ENCODE data around the gene FGF12. TPM values are rescaled to one million over a fixed set of nuclear protein-coding genes. Genes with fewer than 3 reads are reported as not detected.

Gene FGF12
- polyA plus RNA-seq, 1 of the 3 experiments (the other 2 are of a cell fraction): 0.30 TPM

GRCh38 chr3:192639987-192640386, 87.4 kb downstream of the FGF12 start (continued):
- TF ChIP-seq, protein P1, sequence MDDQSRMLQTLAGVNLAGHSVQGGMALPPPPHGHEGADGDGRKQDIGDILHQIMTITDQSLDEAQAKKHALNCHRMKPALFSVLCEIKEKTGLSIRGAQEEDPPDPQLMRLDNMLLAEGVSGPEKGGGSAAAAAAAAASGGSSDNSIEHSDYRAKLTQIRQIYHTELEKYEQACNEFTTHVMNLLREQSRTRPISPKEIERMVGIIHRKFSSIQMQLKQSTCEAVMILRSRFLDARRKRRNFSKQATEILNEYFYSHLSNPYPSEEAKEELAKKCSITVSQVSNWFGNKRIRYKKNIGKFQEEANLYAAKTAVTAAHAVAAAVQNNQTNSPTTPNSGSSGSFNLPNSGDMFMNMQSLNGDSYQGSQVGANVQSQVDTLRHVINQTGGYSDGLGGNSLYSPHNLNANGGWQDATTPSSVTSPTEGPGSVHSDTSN (IDR thresholded peaks at IDR 0.05): no peak
- TF ChIP-seq TEAD4 (IDR thresholded peaks at IDR 0.05; ENCODE audit: borderline replicate concordance, insufficient read depth): no peak
- TF ChIP-seq, protein P2, sequence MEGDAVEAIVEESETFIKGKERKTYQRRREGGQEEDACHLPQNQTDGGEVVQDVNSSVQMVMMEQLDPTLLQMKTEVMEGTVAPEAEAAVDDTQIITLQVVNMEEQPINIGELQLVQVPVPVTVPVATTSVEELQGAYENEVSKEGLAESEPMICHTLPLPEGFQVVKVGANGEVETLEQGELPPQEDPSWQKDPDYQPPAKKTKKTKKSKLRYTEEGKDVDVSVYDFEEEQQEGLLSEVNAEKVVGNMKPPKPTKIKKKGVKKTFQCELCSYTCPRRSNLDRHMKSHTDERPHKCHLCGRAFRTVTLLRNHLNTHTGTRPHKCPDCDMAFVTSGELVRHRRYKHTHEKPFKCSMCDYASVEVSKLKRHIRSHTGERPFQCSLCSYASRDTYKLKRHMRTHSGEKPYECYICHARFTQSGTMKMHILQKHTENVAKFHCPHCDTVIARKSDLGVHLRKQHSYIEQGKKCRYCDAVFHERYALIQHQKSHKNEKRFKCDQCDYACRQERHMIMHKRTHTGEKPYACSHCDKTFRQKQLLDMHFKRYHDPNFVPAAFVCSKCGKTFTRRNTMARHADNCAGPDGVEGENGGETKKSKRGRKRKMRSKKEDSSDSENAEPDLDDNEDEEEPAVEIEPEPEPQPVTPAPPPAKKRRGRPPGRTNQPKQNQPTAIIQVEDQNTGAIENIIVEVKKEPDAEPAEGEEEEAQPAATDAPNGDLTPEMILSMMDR (IDR thresholded peaks at IDR 0.05): no peak
- TF ChIP-seq GATA2 (CRISPR knock-in tag; IDR thresholded peaks at IDR 0.05): no peak
- TF ChIP-seq POLR2AphosphoS5 (IDR thresholded peaks at IDR 0.05; ENCODE audit: low read depth, low read length): no peak
- TF ChIP-seq FOSL2 (IDR thresholded peaks at IDR 0.05; ENCODE audit: borderline replicate concordance, low read depth): no peak

GRCh38 chr3:192637803-192638202, 89.5 kb downstream of the FGF12 start:
- H3K36me3 ChIP-seq (replicated peaks in 1 of 2; ENCODE audit: control insufficient read depth in 1 of 2, insufficient read depth in 2 of 2, low read length in 1 of 2): no peaks in the 10 kb centered on the region
- no peak overlapping the region for H3K9ac ChIP-seq
- H3K4me2 ChIP-seq: no peak overlapping the region
- TF ChIP-seq, protein P3, sequence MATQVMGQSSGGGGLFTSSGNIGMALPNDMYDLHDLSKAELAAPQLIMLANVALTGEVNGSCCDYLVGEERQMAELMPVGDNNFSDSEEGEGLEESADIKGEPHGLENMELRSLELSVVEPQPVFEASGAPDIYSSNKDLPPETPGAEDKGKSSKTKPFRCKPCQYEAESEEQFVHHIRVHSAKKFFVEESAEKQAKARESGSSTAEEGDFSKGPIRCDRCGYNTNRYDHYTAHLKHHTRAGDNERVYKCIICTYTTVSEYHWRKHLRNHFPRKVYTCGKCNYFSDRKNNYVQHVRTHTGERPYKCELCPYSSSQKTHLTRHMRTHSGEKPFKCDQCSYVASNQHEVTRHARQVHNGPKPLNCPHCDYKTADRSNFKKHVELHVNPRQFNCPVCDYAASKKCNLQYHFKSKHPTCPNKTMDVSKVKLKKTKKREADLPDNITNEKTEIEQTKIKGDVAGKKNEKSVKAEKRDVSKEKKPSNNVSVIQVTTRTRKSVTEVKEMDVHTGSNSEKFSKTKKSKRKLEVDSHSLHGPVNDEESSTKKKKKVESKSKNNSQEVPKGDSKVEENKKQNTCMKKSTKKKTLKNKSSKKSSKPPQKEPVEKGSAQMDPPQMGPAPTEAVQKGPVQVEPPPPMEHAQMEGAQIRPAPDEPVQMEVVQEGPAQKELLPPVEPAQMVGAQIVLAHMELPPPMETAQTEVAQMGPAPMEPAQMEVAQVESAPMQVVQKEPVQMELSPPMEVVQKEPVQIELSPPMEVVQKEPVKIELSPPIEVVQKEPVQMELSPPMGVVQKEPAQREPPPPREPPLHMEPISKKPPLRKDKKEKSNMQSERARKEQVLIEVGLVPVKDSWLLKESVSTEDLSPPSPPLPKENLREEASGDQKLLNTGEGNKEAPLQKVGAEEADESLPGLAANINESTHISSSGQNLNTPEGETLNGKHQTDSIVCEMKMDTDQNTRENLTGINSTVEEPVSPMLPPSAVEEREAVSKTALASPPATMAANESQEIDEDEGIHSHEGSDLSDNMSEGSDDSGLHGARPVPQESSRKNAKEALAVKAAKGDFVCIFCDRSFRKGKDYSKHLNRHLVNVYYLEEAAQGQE (IDR thresholded peaks at IDR 0.05; ENCODE audit: low read depth, low read length): no peak
- TF ChIP-seq TCF12 (IDR thresholded peaks at IDR 0.05): no peak
- no peak for TF ChIP-seq JUND (IDR thresholded peaks at IDR 0.05)
- TF ChIP-seq RAD21 (IDR thresholded peaks at IDR 0.05; ENCODE audit: low read length): no peak
- no peak for TF ChIP-seq FOXM1 (IDR thresholded peaks at IDR 0.05; ENCODE audit: low read depth)
- TF ChIP-seq SIN3A (IDR thresholded peaks at IDR 0.05; ENCODE audit: borderline replicate concordance, low read depth, low read length): no peak
- no peak for TF ChIP-seq FOXJ3 (CRISPR knock-in tag; IDR thresholded peaks at IDR 0.05)
- no peak for TF ChIP-seq TAF1 (IDR thresholded peaks at IDR 0.05; ENCODE audit: borderline replicate concordance, low read depth, low read length)
- TF ChIP-seq MXI1 (IDR thresholded peaks at IDR 0.05; ENCODE audit: low read depth, low read length): no peak
- TF ChIP-seq, protein P1 (IDR thresholded peaks at IDR 0.05): no peak
- no peak for TF ChIP-seq GATA2 (CRISPR knock-in tag; IDR thresholded peaks at IDR 0.05)
- TF ChIP-seq FOSL2 (IDR thresholded peaks at IDR 0.05; ENCODE audit: borderline replicate concordance, low read depth): no peak
- no peak for TF ChIP-seq IRF3 (IDR thresholded peaks at IDR 0.05; ENCODE audit: low read depth, low read length)
- H3K9me3 ChIP-seq: no peaks in the 10 kb centered on the region
- no peaks in the 10 kb centered on the region for H3K9me2 ChIP-seq
- ChIA-PET CTCF (no interaction called here), POLR2A (no interaction called here)
- H3K79me2 ChIP-seq (ENCODE audit: insufficient read depth): no peaks in the 10 kb centered on the region
- no peak overlapping the region for H3K4me3 ChIP-seq (ENCODE audit: low read depth in 2 of 2, low read length in 1 of 2)
- WGBS (ENCODE audit: low lambda C conversion rate): 5% methylated on average over 1 of the region's 1 CpG
- no peak for DNase-seq
- H3K4me1 ChIP-seq (ENCODE audit: control insufficient read depth in 1 of 2, insufficient read depth in 2 of 2, low read depth in 1 of 2, low read length in 1 of 2): no peaks in the 10 kb centered on the region
- H3F3A ChIP-seq (replicated peaks; ENCODE audit: insufficient read depth): no peaks in the 10 kb centered on the region
- H2AFZ ChIP-seq (ENCODE audit: low read depth): no peak overlapping the region
- H4K20me1 ChIP-seq (ENCODE audit: insufficient read depth): no peaks in the 10 kb centered on the region
- no peak overlapping the region for H3K27ac ChIP-seq (ENCODE audit: low read depth in 2 of 2, low read length in 1 of 2)
- H3K27me3 ChIP-seq (ENCODE audit: insufficient read depth): no peaks in the 10 kb centered on the region
